NCI-H2107 (cell line): ENCODE data around the gene C1orf21.
A peak's percentile ranks its signal among the peaks of the same experiment; 100 is the strongest.

ENCODE experiments used
- DNase-seq: peaks from one replicate; lab custom pipeline; 2025; lab: John Stamatoyannopoulos, UW

Gene C1orf21

GRCh38 chr1:184660462-184661191 is 273.8 kb downstream of the C1orf21 start:
- DNase-seq = no peak

GRCh38 chr1:184661801-184662200 is 275.0 kb downstream of the C1orf21 start:
- no peak for DNase-seq

GRCh38 chr1:184664042-184664660 is 277.3 kb downstream of the C1orf21 start:
- peak; percentile 25 for DNase-seq

GRCh38 chr1:184664661-184665060 is 277.8 kb downstream of the C1orf21 start:
- no peak for DNase-seq

GRCh38 chr1:184665360-184665759 is 278.5 kb downstream of the C1orf21 start:
- DNase-seq = no peak

- no peak for DNase-seq
These were observed 282.6 kb downstream of the C1orf21 start for GRCh38 chr1:184669391-184669790.

GRCh38 chr1:184672013-184672726 is 285.3 kb downstream of the C1orf21 start:
- no peak for DNase-seq

GRCh38 chr1:184673305-184673704 is 286.5 kb downstream of the C1orf21 start:
- no peak for DNase-seq

- no peak for DNase-seq
These were observed 290.5 kb downstream of the C1orf21 start for GRCh38 chr1:184677344-184677743.
